HL-60 (cell line): Measurements from ENCODE around the gene ASB9.

Experiments
- CTCF ChIP-seq: IDR thresholded peaks from one replicate; pipeline ENCODE4 v1.5.1; 2011; ENCODE audit warnings: low read length, control low read depth, inconsistent platforms; ENCODE audit not compliant: insufficient read depth
- GABPA ChIP-seq: IDR thresholded peaks from 2 replicates; pipeline ENCODE4 v1.6.1; 2012; ENCODE audit warnings: low read depth
- POLR2AphosphoS5 ChIP-seq: IDR thresholded peaks from 2 replicates; pipeline ENCODE4 v1.6.1; 2012; ENCODE audit warnings: low read depth
- REST ChIP-seq: IDR thresholded peaks from 2 replicates; pipeline ENCODE4 v1.6.1; 2012; ENCODE audit warnings: low read depth; ENCODE audit not compliant: insufficient replicate concordance

- no peak for TF ChIP-seq CTCF
- no peak for TF ChIP-seq REST
- TF ChIP-seq GABPA, result no peak
- TF ChIP-seq POLR2AphosphoS5, result no peak
Observed at GRCh38 chrX:15216280-15216679, 53.6 kb downstream of the ASB9 start.
